GM12878 (cell line): ENCODE data around the gene AIP. TPM values are rescaled to one million over a fixed set of nuclear protein-coding genes. Genes with fewer than 3 reads are reported as not detected.
A peak's percentile ranks its signal among the peaks of the same experiment; 100 is the strongest.

Experiments
- ATF3 ChIP-seq: IDR thresholded peaks from 2 replicates; pipeline ENCODE4 v1.6.1; 2011; ENCODE audit warnings: low read depth, mild to moderate bottlenecking, low read length, moderate library complexity, borderline replicate concordance; ENCODE audit errors: extremely low read depth
- BCL11A ChIP-seq: IDR thresholded peaks from 2 replicates; pipeline ENCODE4 v1.6.1; 2011; ENCODE audit warnings: low read depth, low read length
- BCLAF1 ChIP-seq: fragments of 450-650 bp; IDR thresholded peaks from 2 replicates; pipeline ENCODE4 v1.6.1; 2017; ENCODE audit warnings: antibody characterized with exemption, mild to moderate bottlenecking, moderate library complexity
- BHLHE40 ChIP-seq, 2 experiments: fragments of 450-650 bp in 1 of 2; IDR thresholded peaks; 2 replicates each; pipeline ENCODE4 v1.6.1; 2011 to 2017; ENCODE audit warnings: low read depth in 2 of 2, borderline replicate concordance in 1 of 2, improper control_type of control experiment in 1 of 2, low read length in 1 of 2, mild to moderate bottlenecking in 1 of 2
- CHD1 ChIP-seq: IDR thresholded peaks from 2 replicates; pipeline ENCODE4 v1.6.1; 2012; ENCODE audit warnings: low read depth, low read length, improper control_type of control experiment
- ETV6 ChIP-seq, 2 experiments: fragments of 450-650 bp in 1 of 2; IDR thresholded peaks in 1 of 2; conservative IDR thresholded peaks in 1 of 2; 2 replicates each; pipeline ENCODE4 v1.6.1; 2014; ENCODE audit warnings: antibody characterized with exemption in 1 of 2, borderline replicate concordance in 1 of 2, low read depth in 1 of 2, mild to moderate bottlenecking in 1 of 2, moderate library complexity in 1 of 2
- HDGF ChIP-seq: fragments of 450-650 bp; IDR thresholded peaks from 2 replicates; pipeline ENCODE4 v1.6.1; 2016; ENCODE audit warnings: antibody characterized with exemption
- JUNB ChIP-seq: IDR thresholded peaks from 2 replicates; pipeline ENCODE4 v1.6.1; 2016; ENCODE audit warnings: antibody characterized with exemption, mild to moderate bottlenecking
- JUND ChIP-seq: IDR thresholded peaks from 2 replicates; pipeline ENCODE4 v1.6.1; 2012; ENCODE audit warnings: low read depth, mild to moderate bottlenecking, low read length, improper control_type of control experiment, moderate library complexity
- KDM1A ChIP-seq: fragments of 200-600 bp; sonication (generic); IDR thresholded peaks from 2 replicates; pipeline ENCODE4 v1.6.1; 2016; ENCODE audit warnings: borderline replicate concordance
- MXI1 ChIP-seq: fragments of 150-350 bp; IDR thresholded peaks from 2 replicates; pipeline ENCODE4 v1.6.1; 2011; ENCODE audit warnings: low read depth, mild to moderate bottlenecking, inconsistent platforms, low read length, improper control_type of control experiment
- NBN ChIP-seq: fragments of 450-650 bp; IDR thresholded peaks from 2 replicates; pipeline ENCODE4 v1.6.1; 2016
- NFYA ChIP-seq: IDR thresholded peaks from 2 replicates; pipeline ENCODE4 v1.6.1; 2011; ENCODE audit warnings: low read depth, mild to moderate bottlenecking, low read length, improper control_type of control experiment, borderline replicate concordance
- PML ChIP-seq: IDR thresholded peaks from 2 replicates; pipeline ENCODE4 v1.6.1; 2012; ENCODE audit warnings: low read length, inconsistent platforms
- POLR2A ChIP-seq: IDR thresholded peaks from 2 replicates; pipeline ENCODE4 v1.6.1; 2011; ENCODE audit warnings: low read depth, mild to moderate bottlenecking, low read length
- POLR2AphosphoS5 ChIP-seq: IDR thresholded peaks from 2 replicates; pipeline ENCODE4 v1.6.1; 2011; ENCODE audit warnings: mild to moderate bottlenecking, low read length, inconsistent platforms
- RFX5 ChIP-seq: IDR thresholded peaks from 2 replicates; pipeline ENCODE4 v1.6.1; 2011; ENCODE audit warnings: low read depth, low read length, improper control_type of control experiment
- SIX5 ChIP-seq: IDR thresholded peaks from 2 replicates; pipeline ENCODE4 v1.6.1; 2011; ENCODE audit warnings: mild to moderate bottlenecking, low read depth, low read length, moderate library complexity; ENCODE audit not compliant: severe bottlenecking
- SMC3 ChIP-seq: IDR thresholded peaks from 2 replicates; pipeline ENCODE4 v1.6.1; 2011; ENCODE audit warnings: low read length, improper control_type of control experiment, borderline replicate concordance
- SP1 ChIP-seq: IDR thresholded peaks from one replicate; pipeline ENCODE4 v1.6.1; 2011; ENCODE audit warnings: low read depth, low read length
- SRF ChIP-seq, 2 experiments: IDR thresholded peaks; 2 replicates each; pipeline ENCODE4 v1.6.1; 2011; ENCODE audit warnings: low read depth in 2 of 2, low read length in 2 of 2, mild to moderate bottlenecking in 1 of 2, moderate library complexity in 1 of 2
- STAT1 ChIP-seq: fragments of 450-650 bp; conservative IDR thresholded peaks from 2 replicates; pipeline ENCODE4 v1.6.1; 2014; ENCODE audit warnings: antibody characterized with exemption, mild to moderate bottlenecking
- ZNF217 ChIP-seq: fragments of 450-650 bp; IDR thresholded peaks from 2 replicates; pipeline ENCODE4 v1.6.1; 2017; ENCODE audit warnings: antibody characterized with exemption, mild to moderate bottlenecking
- polyA plus RNA-seq, 11 experiments: library from polyadenylated mRNA; depleted of rRNA in 4 of 11; unstranded in 6 of 11; stranded (reverse) in 5 of 11; fragments of >200 nt; fragmentation: Nextera tagmentation in 4 of 11; fragmentation: Illumina TruSeq in 1 of 11; extraction: Ambion mirVana in 4 of 11; extraction: Trizol in 1 of 11; gene quantifications; 1 replicate in 1 of 11; 2 replicates in 10 of 11; pipeline versions ENCODE4 v1.2.1 to v1.2.3, GENCODE V29; 2011 to 2016; ENCODE audit warnings: inconsistent platforms in 2 of 11, missing spikeins in 2 of 11, low read depth in 1 of 11
- total RNA-seq, 4 experiments: library from RNA; depleted of rRNA in 3 of 4; stranded (reverse); fragments of >200 nt in 3 of 4; fragmentation: Illumina TruSeq in 1 of 4; extraction: Trizol in 1 of 4; gene quantifications; 2 replicates each; pipeline versions ENCODE4 v1.2.1 to v1.2.3, GENCODE V29; 2013 to 2021
- TF ChIP-seq, protein P1 (sequence below): fragments of 450-650 bp; formaldehyde crosslinking; IDR thresholded peaks from 2 replicates; pipeline ENCODE4 v1.5.0; 2022; ENCODE audit warnings: mild to moderate bottlenecking, missing genetic modification characterization
- TF ChIP-seq, protein P2 (sequence below): IDR thresholded peaks from 2 replicates; pipeline ENCODE4 v1.6.1; 2011; ENCODE audit warnings: borderline replicate concordance, low read depth, mild to moderate bottlenecking, moderate library complexity, mixed read lengths, low read length; ENCODE audit not compliant: insufficient read depth; ENCODE audit errors: extremely low read length

AIP gene
- total and polyA plus RNA-seq, 10 of the 15 experiments (the other 5 are each of a cell fraction or from before 2014, with no cell fraction given): 12.6 to 164 (median 104) TPM

DNA sequence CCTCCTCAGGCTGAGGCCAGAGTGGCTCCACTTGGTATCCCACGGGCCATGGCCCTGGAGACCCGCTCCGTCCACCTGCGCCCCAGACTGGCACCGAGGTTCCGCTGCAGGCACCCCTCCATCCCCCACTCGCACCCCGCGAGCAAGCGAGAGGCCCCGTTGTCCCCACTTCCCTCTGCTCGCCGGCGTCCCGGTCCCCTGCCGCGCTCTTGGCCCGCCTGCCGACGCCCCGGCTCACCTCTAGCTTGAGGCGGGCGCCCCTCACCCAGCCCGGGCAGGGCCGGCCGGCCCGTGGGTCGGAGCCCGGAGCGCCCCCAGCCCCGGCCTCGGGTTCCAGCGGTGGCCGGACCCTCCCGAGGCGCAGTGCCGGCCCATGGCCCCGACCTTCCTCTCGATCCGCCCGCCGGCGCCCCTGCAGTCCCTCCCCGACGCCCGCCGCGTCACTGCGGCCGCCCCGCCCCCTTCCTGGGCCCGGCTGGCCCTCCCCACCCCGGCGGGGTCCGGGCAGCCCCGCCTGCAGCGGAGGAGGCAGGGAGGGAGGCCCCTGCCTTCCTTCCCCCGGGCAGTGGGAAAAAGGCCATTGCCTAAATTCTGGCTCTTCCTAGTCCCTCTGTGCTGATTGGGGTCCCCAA, 22.2 kb downstream of the AIP start, which contains the start of gene PITPNM1 (continued):
- TF ChIP-seq, protein P1, sequence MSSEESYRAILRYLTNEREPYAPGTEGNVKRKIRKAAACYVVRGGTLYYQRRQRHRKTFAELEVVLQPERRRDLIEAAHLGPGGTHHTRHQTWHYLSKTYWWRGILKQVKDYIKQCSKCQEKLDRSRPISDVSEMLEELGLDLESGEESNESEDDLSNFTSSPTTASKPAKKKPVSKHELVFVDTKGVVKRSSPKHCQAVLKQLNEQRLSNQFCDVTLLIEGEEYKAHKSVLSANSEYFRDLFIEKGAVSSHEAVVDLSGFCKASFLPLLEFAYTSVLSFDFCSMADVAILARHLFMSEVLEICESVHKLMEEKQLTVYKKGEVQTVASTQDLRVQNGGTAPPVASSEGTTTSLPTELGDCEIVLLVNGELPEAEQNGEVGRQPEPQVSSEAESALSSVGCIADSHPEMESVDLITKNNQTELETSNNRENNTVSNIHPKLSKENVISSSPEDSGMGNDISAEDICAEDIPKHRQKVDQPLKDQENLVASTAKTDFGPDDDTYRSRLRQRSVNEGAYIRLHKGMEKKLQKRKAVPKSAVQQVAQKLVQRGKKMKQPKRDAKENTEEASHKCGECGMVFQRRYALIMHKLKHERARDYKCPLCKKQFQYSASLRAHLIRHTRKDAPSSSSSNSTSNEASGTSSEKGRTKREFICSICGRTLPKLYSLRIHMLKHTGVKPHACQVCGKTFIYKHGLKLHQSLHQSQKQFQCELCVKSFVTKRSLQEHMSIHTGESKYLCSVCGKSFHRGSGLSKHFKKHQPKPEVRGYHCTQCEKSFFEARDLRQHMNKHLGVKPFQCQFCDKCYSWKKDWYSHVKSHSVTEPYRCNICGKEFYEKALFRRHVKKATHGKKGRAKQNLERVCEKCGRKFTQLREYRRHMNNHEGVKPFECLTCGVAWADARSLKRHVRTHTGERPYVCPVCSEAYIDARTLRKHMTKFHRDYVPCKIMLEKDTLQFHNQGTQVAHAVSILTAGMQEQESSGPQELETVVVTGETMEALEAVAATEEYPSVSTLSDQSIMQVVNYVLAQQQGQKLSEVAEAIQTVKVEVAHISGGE (CRISPR knock-in tag): no peak
- no peak for TF ChIP-seq BCLAF1
- TF ChIP-seq NBN: no peak
- no peak for TF ChIP-seq JUNB
- TF ChIP-seq POLR2AphosphoS5: no peak
- TF ChIP-seq, protein P2, sequence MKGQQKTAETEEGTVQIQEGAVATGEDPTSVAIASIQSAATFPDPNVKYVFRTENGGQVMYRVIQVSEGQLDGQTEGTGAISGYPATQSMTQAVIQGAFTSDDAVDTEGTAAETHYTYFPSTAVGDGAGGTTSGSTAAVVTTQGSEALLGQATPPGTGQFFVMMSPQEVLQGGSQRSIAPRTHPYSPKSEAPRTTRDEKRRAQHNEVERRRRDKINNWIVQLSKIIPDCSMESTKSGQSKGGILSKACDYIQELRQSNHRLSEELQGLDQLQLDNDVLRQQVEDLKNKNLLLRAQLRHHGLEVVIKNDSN: no peak
- no peak for TF ChIP-seq HDGF
- no peak for TF ChIP-seq SIX5
- no peak for TF ChIP-seq SRF (IDR thresholded peaks at IDR 0.05; ENCODE audit: low read depth in 2 of 2, low read length in 2 of 2)
- TF ChIP-seq BCL11A: no peak
- TF ChIP-seq SMC3: peak; percentile 6; the same call in 1 of the 2 replicates
- TF ChIP-seq ATF3: no peak
- no peak for TF ChIP-seq SP1
- TF ChIP-seq STAT1: no peak
- TF ChIP-seq POLR2A: peak; percentile 68
- no peak for TF ChIP-seq ZNF217
- no peak for TF ChIP-seq RFX5
- no peak for TF ChIP-seq JUND
- TF ChIP-seq CHD1: no peak
- no peak for TF ChIP-seq ETV6 (conservative IDR thresholded peaks at IDR 0.05 in 1 of 2, IDR thresholded peaks at IDR 0.05 in 1 of 2; ENCODE audit: borderline replicate concordance in 1 of 2, low read depth in 1 of 2)
- TF ChIP-seq BHLHE40 (IDR thresholded peaks at IDR 0.05; ENCODE audit: borderline replicate concordance in 1 of 2, low read depth in 2 of 2, low read length in 1 of 2): peak in 1 of 2 experiments; percentile 48; a peak in 2 of 4 replicates
- no peak for TF ChIP-seq MXI1
- TF ChIP-seq NFYA: no peak
- no peak for TF ChIP-seq PML
- no peak for TF ChIP-seq KDM1A
